Measurements from ENCODE around the gene RNU6-7. TPM values are rescaled to one million over a fixed set of nuclear protein-coding genes. Genes with fewer than 3 reads are reported as not detected.

Gene RNU6-7
- not detected for total RNA-seq
- long read RNA-seq, donor 1 = 0 reads
- long read RNA-seq, donor 2 = 0 reads

GRCh38 chr14:32201816-32202490, at the start of gene RNU6-7:
Gene RNU6-7, plus strand, starts transcription at chr14:32202045.
- H3K4me1 ChIP-seq (ENCODE audit: low read depth) = peaks cover 7% of the 10 kb centered on the region
- intact Hi-C loops (cut with DNase I, micrococcal nuclease) = no loop called here
- peak within 1 kb of the TSS; percentile 42 for H3K4me3 ChIP-seq
- no peak for ATAC-seq
- TF ChIP-seq CTCF (IDR thresholded peaks at IDR 0.05) = no peak
- peak in 2 of 3 donors; percentile 22 to 42 for DNase-seq
- H3K9me3 ChIP-seq = no peaks in the 10 kb centered on the region
- H3K36me3 ChIP-seq (ENCODE audit: low read depth) = no peaks in the 10 kb centered on the region

- DNase-seq (no peak), ATAC-seq (no peak)
- Histone ChIP-seq H3K4me1 (ENCODE audit: low read depth) (no peaks in the 10 kb centered on the region), H3K36me3 (ENCODE audit: low read depth) (no peaks in the 10 kb centered on the region), H3K9me3 (no peaks in the 10 kb centered on the region), H3K4me3 (no peak overlapping the region)
- TF ChIP-seq CTCF (IDR thresholded peaks at IDR 0.05) = no peak
- intact Hi-C loops (cut with DNase I, micrococcal nuclease) = no loop called here
Observed at GRCh38 chr14:32166029-32166428, 35.8 kb upstream of the RNU6-7 start.

GRCh38 chr14:32166924-32167323, 34.9 kb upstream of the RNU6-7 start:
- Histone ChIP-seq H3K4me3 (no peak overlapping the region), H3K36me3 (ENCODE audit: low read depth) (no peaks in the 10 kb centered on the region), H3K4me1 (ENCODE audit: low read depth) (no peaks in the 10 kb centered on the region), H3K9me3 (no peaks in the 10 kb centered on the region)
- DNase-seq (no peak), ATAC-seq (no peak)
- intact Hi-C loops (cut with DNase I, micrococcal nuclease) = no loop called here
- TF ChIP-seq CTCF (IDR thresholded peaks at IDR 0.05) = no peak

GRCh38 chr14:32167907-32168306, 33.9 kb upstream of the RNU6-7 start:
- Histone ChIP-seq H3K4me3 (no peak overlapping the region), H3K36me3 (ENCODE audit: low read depth) (no peaks in the 10 kb centered on the region), H3K4me1 (ENCODE audit: low read depth) (no peaks in the 10 kb centered on the region), H3K9me3 (no peaks in the 10 kb centered on the region)
- no peak for TF ChIP-seq CTCF (IDR thresholded peaks at IDR 0.05)
- ATAC-seq = no peak
- intact Hi-C loops (cut with DNase I, micrococcal nuclease) = no loop called here
- DNase-seq = no peak

GRCh38 chr14:32169191-32169590, 32.7 kb upstream of the RNU6-7 start:
- intact Hi-C loops (cut with DNase I, micrococcal nuclease) = no loop called here
- Histone ChIP-seq H3K4me1 (ENCODE audit: low read depth) (no peaks in the 10 kb centered on the region), H3K36me3 (ENCODE audit: low read depth) (no peaks in the 10 kb centered on the region), H3K9me3 (no peaks in the 10 kb centered on the region), H3K4me3 (no peak overlapping the region)
- DNase-seq (no peak), ATAC-seq (no peak)
- no peak for TF ChIP-seq CTCF (IDR thresholded peaks at IDR 0.05)

- Histone ChIP-seq H3K36me3 (ENCODE audit: low read depth) (no peaks in the 10 kb centered on the region), H3K9me3 (no peaks in the 10 kb centered on the region), H3K4me3 (no peak overlapping the region), H3K4me1 (ENCODE audit: low read depth) (no peaks in the 10 kb centered on the region)
- no peak for ATAC-seq
- intact Hi-C loops (cut with DNase I, micrococcal nuclease) = no loop called here
- TF ChIP-seq CTCF (IDR thresholded peaks at IDR 0.05) = no peak
- DNase-seq = no peak
Observed at GRCh38 chr14:32171469-32171868, 30.4 kb upstream of the RNU6-7 start.

Measured in mucosa of descending colon (tissue), 3 donors.